ENCODE results near the gene APCDD1L.

GRCh38 chr20:58433759-58434158 lies 81.4 kb downstream of the APCDD1L start:
- TF ChIP-seq CTCF (IDR thresholded peaks at IDR 0.05; ENCODE audit: insufficient read depth, low read length, poor library complexity, severe bottlenecking) (no peak), EZH2phosphoT487 (conservative IDR thresholded peaks at IDR 0.05; ENCODE audit: low read length) (no peak)
